Prostate gland (tissue), 2 donors: ENCODE data around the gene IMMP2L. TPM values are rescaled to one million over a fixed set of nuclear protein-coding genes. Genes with fewer than 3 reads are reported as not detected.
"Not testable (repeated sequence)": the region's sequence is repeated elsewhere in the genome, so short reads cannot be mapped to it uniquely, and the experiment has no call there.

Source experiments
- DNase-seq: peaks from one replicate; pipeline ENCODE4 v3.0.0-alpha.2; 2019; ENCODE audit warnings: low spot score
- H3K27ac ChIP-seq, 2 donors: fragments of 200-600 bp; sonication (generic); 2 replicates each; pipeline ENCODE4 v1.5.1; 2017 to 2019
- H3K27me3 ChIP-seq: fragments of 200-600 bp; sonication (generic); replicated peaks from 2 replicates; pipeline ENCODE4 v1.5.1; 2019; ENCODE audit not compliant: insufficient read depth
- H3K36me3 ChIP-seq, 2 donors: fragments of 200-600 bp; sonication (generic); 1 replicate in 1 of 2; 2 replicates in 1 of 2; pipeline versions ENCODE4 v1.5.1 to v1.8.1; 2017 to 2019
- H3K4me1 ChIP-seq: fragments of 200-600 bp; sonication (generic); replicated peaks from 2 replicates; pipeline ENCODE4 v1.5.1; 2019
- H3K4me3 ChIP-seq, 2 donors: fragments of 200-600 bp; sonication (generic); 2 replicates each; pipeline ENCODE4 v1.5.1; 2017 to 2019
- H3K9me3 ChIP-seq: fragments of 200-600 bp; sonication (generic); 2 replicates; pipeline ENCODE4 v1.5.1; 2017
- POLR2A ChIP-seq: fragments of 450-650 bp; IDR thresholded peaks from one replicate; pipeline ENCODE4 v1.6.1; 2016; ENCODE audit warnings: antibody characterized with exemption, mild to moderate bottlenecking
- POLR2AphosphoS5 ChIP-seq: sonication (generic); formaldehyde crosslinking; IDR thresholded peaks from one replicate; pipeline ENCODE4 v1.6.1; 2017; ENCODE audit warnings: antibody characterized with exemption
- WGBS: methylation state at CpG from one replicate; pipeline ENCODE4 v1.1.5; 2018; 5-methylcytosine and 5-hydroxymethylcytosine counted together
- intact Hi-C: fragments of 100-400 bp; cut with DNase I; formaldehyde crosslinking; loops from one replicate; pipeline ENCODE4 v1.14.2; 2022
- total RNA-seq, 2 donors: library from RNA; depleted of rRNA; stranded (reverse); fragments of >200 nt; gene quantifications; one replicate each; pipeline ENCODE4 v1.1.0, GENCODE V29; 2016
- TF ChIP-seq, protein P1 (sequence below), 4 experiments: fragments of 200-600 bp in 2 of 4; fragments of 450-650 bp in 2 of 4; sonication (generic) in 2 of 4; IDR thresholded peaks; 1 replicate in 3 of 4; 2 replicates in 1 of 4; pipeline ENCODE4 v1.5.1; 2016 to 2019; ENCODE audit warnings: antibody characterized with exemption in 4 of 4, mild to moderate bottlenecking in 2 of 4, moderate library complexity in 2 of 4

The IMMP2L gene
- total RNA-seq, 2 donors from 2014 or later, result 16.9 to 20.4 TPM

DNA sequence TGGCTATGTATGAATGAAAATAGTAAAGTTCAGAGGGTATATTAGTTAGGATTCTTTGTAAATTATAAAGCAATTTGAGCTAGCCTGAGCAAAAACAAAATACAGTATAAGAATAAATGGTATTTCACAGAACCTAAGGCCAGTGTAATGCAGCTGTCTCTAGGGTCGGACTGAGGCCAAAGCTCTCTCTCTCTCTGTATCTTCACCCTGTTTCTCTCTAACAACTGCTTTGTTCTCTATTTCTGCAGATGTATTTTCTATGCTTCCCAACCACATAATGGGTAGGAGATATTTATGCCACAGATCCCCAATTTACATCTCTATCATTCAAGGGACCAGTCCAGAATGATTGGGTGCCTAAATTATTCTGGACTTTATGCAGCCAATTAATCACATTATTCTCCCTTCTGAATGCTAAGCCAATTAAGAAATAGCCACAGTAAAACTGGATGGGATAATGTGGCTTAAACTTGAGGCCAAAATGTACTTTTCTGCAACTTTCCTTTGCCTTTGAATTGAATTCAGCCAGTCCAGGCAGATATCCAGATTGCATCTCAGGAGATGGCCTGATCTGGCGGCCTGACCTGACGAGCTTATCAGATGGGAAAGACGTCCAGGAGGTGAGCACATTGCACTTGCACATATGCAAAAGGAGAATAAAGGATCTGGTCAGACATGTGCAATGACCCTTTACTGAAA lies 24.6 kb upstream of the IMMP2L start:
- Histone ChIP-seq H3K27me3 (no peaks in the 10 kb centered on the region), H3K27ac (no peak overlapping the region), H3K36me3 (no peaks in the 10 kb centered on the region), H3K4me1 (no peaks in the 10 kb centered on the region), H3K4me3 (no peak overlapping the region), H3K9me3 (no peaks in the 10 kb centered on the region)
- WGBS, result 49% methylated on average over 4 of the region's 4 CpGs
- no peak for DNase-seq
- TF ChIP-seq, protein P1, sequence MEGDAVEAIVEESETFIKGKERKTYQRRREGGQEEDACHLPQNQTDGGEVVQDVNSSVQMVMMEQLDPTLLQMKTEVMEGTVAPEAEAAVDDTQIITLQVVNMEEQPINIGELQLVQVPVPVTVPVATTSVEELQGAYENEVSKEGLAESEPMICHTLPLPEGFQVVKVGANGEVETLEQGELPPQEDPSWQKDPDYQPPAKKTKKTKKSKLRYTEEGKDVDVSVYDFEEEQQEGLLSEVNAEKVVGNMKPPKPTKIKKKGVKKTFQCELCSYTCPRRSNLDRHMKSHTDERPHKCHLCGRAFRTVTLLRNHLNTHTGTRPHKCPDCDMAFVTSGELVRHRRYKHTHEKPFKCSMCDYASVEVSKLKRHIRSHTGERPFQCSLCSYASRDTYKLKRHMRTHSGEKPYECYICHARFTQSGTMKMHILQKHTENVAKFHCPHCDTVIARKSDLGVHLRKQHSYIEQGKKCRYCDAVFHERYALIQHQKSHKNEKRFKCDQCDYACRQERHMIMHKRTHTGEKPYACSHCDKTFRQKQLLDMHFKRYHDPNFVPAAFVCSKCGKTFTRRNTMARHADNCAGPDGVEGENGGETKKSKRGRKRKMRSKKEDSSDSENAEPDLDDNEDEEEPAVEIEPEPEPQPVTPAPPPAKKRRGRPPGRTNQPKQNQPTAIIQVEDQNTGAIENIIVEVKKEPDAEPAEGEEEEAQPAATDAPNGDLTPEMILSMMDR (IDR thresholded peaks at IDR 0.05), result no peak
- TF ChIP-seq POLR2AphosphoS5, result no peak
- TF ChIP-seq POLR2A, result no peak
- intact Hi-C loops, result no loop called here

DNA sequence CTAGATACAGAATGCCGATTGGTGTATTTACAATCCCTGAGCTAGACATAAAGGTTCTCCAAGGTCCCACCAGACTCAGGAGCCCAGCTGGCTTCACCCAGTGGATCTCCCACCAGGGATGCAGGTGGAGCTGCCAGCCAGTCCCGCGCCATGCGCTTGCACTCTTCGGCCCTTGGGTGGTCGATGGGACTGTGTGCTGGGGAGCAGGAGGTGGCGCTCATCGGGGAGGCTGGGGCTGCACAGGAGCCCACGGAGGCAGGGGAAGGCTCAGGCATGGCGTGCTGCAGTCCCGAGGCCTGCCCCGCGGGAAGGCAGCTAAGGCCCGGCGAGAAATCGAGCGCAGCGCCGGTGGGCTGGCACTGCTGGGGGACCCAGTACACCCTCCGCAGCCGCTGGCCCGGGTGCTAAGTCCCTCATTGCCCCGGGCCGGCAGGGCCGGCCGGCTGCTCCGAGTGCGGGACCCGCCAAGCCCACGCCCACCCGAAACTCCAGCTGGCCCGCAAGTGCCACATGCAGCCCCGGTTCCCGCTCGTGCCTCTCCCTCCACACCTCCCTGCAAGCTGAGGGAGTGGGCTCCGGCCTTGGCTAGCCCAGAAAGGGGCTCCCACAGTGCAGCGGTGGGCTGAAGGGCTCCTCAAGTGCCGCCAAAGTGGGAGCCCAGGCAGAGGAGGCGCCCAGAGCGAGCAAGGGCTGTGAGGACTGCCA lies 19.6 kb upstream of the IMMP2L start:
- H3K36me3 ChIP-seq, H3K27ac ChIP-seq, H3K4me3 ChIP-seq, intact Hi-C loops, H3K27me3 ChIP-seq, H3K4me1 ChIP-seq, DNase-seq, H3K9me3 ChIP-seq: not testable (repeated sequence)
- 94% methylated on average over 22 of the region's 40 CpGs for whole genome bisulfite sequencing

DNA sequence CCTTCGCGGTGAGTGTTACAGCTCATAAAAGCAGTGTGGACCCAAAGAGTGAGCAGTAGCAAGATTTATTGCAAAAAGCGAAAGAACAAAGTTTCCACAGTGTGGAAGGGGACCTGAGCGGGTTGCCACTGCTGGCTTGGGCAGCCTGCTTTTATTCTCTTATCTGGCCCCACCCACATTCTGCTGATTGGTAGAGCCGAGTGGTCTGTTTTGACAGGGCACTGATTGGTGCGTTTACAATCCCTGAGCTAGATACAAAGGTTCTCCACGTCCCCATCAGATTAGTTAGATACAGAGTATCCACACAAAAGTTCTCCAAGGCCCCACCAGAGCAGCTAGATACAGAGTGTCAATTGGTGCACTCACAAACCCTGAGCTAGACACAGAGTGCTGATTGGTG lies 18.9 kb upstream of the IMMP2L start:
- 80% methylated on average over 7 of the region's 7 CpGs for WGBS
- H3K27ac ChIP-seq, H3K4me1 ChIP-seq, H3K27me3 ChIP-seq, DNase-seq, H3K9me3 ChIP-seq, H3K4me3 ChIP-seq, H3K36me3 ChIP-seq, intact Hi-C loops: not testable (repeated sequence)

DNA sequence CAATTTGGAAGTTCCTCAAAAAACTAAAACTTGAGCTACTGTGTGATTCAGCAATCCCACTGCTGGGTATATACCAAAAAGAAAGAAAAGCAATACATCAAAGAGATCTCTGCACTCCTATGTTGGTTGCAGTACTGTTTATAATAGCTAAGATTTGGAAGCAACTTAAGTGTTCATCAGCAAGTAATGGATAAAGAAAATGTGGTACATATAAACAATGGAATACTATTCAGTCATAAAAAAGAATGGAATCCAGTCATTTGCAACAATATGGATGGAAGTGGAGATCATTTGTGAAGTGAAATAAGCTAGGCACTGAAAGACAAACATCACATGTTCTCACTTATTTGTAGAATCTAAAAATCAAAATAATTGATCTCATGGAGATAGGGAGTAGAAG lies 16.5 kb upstream of the IMMP2L start:
- H3K36me3 ChIP-seq, result no peaks in the 10 kb centered on the region
- H3K4me3 ChIP-seq, result no peak overlapping the region
- H3K4me1 ChIP-seq, result no peaks in the 10 kb centered on the region
- TF ChIP-seq, protein P1 (IDR thresholded peaks at IDR 0.05), result no peak
- TF ChIP-seq POLR2AphosphoS5 (no peak), POLR2A (no peak)
- no peak overlapping the region for H3K27ac ChIP-seq
- intact Hi-C loops, result no loop called here
- DNase-seq, result no peak
- H3K27me3 ChIP-seq, result no peaks in the 10 kb centered on the region
- H3K9me3 ChIP-seq, result no peaks in the 10 kb centered on the region

DNA sequence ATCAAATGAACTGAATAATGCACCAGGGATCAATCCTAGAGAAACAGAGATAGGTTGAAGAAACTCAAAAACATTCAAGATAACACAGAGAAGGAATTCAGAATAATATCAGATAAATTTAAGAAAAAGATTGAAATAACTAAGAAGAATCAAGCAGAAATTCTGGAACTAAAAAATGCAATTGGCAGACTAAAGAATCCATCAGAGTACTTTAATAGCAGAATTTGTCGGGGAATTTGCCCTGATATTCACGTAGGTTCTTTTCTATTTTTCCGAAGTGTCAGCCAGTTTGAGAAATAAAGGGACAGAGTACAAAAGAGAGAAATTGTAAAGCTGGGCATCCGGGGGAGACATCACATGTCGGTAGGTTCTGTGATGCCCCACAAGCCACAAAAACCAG lies 9.4 kb upstream of the IMMP2L start:
- DNase-seq, result no peak
- Histone ChIP-seq H3K27ac (no peak overlapping the region), H3K9me3 (no peaks in the 10 kb centered on the region), H3K27me3 (no peaks in the 10 kb centered on the region), H3K4me3 (no peak overlapping the region), H3K4me1 (no peaks in the 10 kb centered on the region), H3K36me3 (no peaks in the 10 kb centered on the region)
- 99% methylated on average over 5 of the region's 5 CpGs for WGBS
- TF ChIP-seq POLR2AphosphoS5 (no peak), POLR2A (no peak)
- TF ChIP-seq, protein P1 (IDR thresholded peaks at IDR 0.05), result no peak
- intact Hi-C loops, result no loop called here
